Ammon's horn (tissue), 1 donor: Measurements from ENCODE around the gene C20orf204.

Source experiments
- DNase-seq: peaks from one replicate; pipeline ENCODE4 v3.0.0-alpha.2; 2016; ENCODE audit warnings: low spot score

C20orf204 gene

DNA sequence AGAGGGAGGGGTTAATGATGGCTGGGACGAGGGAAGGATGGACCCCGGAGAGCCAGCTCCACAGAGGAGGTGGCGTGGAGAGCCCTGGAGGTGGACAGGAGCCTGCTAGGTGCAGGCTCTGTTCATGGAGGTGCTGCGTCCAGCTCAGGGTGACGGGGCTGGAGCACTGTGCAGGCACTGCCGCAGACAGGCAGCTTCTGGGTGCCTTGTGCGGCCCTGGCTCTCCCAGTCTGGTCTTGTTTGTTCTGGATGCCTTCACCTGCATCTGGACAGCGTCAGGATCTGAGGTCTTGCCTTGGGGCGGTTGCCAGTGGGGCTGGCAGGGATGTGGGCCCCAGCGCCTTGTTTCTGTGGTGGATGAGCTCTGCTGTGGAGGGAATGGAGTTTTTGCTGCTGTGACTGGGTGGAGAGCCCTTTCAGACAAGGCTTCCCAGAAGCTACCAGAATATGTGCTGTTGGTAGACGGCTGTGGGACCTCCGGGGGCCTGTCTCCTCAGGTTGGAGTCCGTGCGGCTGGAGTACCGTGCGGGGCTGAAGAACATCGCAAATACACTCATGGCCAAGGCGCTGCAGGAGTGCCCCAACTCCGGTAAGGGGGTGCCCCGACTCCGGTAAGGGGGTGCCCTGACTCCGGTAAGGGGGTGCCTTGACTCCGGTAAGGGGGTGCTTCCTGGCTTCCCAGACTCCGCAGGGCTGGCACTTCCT, 7.8 kb upstream of the C20orf204 start:
- no peak for DNase-seq

DNA sequence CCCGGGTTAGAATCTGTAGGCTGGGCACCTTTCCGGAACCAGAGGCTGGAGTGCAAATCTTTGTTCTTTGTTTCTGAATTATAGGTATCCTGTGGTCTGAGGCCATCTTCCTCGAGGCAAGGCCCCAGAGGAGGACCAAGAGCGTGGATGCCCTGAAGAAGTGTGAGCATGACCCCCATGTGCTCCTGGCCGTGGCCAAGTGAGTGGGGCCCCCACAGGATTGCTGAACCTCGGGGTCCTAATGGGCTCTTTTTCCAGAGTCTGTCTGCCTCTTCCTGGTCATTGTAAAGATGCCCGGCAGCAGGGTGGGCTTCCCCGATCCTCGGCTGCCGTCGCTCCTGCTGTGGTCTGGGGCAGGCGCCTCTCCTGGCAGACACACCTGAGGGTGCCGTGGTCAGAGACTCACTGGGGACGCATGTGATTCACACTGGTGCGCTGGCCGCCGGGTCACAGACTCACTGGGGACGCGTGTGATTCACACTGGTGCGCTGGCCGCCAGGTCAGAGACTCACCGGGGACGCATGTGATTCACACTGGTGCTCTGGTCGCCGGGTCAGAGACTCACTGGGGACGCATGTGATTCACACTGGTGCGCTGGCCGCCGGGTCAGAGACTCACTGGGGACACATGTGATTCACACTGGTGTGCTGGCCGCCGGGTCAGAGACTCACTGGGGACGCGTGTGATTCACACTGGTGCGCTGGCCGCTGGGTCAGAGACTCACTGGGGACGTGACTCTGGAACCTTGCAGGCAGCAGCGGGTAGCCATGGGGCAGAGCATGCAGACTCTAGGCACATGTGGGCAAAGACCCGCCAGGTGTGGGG, 6.5 kb upstream of the C20orf204 start:
- DNase-seq = no peak

DNA sequence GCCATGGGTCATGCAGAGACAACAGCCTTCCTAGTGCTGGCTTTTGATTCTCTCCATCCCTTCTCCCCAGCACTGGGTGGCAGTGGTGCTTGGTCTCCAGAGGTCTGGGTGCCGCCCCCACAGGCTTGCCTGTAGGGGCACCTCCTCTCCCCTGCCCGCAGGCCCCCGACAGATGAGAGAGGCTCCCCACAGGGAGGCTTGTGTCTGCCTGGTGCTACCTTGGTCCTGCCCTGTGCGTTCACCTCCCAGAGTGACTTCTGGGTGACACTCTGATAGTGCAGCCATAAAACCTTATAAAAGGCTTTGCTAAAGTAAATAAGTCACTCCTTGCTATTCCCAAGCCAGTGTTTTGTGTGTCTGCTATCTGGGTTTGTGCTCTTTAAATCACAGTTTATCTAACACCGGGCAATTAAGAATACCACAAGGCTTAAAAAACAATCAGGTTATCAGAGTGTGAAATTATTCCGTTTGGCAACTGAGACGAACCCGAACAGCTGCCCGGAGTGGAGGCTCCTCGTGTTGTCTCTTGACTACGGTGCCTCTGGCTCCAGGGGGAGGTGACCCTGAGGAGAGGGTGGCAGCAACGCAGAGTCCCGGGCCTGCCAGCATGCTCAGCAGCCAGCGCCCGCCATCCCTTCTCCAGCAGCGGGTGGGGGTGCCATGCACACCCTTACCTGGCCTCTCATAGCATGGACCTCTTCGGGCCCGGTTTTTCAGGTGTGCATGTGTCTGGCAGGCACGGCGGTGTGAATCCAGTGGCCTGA, 5.4 kb upstream of the C20orf204 start:
- DNase-seq = no peak

DNA sequence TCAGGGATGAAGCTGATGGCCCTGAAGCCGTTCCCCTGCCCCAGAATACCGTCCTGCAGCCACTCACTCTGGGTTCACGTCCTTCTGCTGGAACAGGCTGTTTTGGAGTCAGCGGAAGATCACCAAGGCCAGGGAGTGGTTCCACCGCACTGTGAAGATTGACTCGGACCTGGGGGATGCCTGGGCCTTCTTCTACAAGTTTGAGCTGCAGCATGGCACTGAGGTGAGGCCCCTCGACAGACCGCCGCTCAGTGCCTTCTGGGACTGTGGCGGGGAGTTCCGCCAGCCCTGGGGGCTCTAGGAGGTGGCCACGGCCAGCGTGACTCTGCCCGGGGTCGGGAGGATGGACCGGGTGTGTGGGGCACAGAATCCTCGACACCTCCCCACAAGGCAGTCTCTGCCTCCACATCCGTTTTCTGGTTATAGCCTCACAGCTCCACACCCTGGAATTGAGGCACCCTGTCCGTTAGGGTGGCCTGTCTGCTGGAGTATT, 4.1 kb upstream of the C20orf204 start:
- no peak for DNase-seq

DNA sequence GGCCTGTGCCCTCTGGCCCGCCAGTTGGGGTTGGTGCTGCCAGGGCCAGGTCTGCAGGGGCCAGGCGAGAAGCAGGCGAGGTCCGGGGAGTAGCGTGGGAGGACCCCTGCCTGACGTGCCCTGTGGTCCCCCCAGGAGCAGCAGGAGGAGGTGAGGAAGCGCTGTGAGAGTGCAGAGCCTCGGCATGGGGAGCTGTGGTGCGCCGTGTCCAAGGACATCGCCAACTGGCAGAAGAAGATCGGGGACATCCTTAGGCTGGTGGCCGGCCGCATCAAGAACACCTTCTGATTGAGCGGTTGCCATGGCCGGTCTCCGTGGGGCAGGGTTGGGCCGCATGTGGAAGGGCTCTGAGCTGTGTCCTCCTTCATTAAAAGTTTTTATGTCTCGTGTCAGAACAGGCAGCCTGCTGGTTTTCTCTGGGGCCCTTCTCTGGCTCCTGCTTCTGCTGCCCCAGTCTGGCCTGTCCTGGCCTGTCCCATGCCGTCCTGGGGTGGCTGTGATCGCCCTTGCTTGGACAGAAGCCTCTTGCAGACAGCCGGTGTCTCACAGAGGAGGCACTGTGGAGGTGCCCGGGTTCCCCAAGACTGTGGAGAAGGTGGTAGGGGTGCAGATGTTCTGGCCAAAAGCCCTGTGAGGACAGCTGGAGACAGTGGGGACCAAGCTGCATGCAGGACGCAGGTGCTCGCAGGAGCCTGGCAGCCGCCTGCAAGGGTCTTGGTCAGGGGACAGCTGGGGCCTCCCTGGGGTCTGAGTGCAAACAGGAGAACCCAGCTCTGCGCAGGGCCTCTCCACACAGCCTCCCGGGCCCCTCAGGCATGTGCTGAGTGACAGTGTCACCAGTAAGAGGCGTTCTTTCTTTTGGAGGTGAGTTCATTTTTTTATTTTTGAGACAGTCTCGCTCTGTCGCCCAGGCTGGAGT, 3.0 kb upstream of the C20orf204 start:
- no peak for DNase-seq

DNA sequence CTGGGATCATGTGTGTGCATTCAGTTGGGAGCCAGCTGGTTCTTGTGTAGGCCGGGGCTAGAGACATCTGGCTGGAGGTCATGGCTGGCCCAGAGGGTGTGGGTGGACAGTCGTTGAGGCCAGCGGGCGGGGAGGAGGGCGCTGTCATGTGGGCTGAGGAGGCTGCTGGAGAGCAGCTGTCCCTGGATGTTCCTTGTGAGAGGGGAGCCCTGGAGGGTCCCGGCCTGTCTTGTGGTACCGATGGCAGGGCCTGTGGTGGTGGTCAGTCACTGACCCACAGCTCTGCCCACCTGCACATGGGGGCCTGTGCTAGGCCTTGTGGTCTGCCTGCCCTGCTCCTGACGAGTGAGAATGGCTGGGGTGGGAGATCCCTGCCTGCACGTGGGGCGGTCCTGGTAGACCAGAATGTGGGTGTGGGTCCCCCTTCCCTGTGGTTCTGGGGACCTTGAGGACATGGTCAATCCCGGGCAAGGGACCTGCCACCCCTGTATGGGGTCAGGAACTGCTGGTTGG, 1.9 kb upstream of the C20orf204 start:
- DNase-seq = no peak

DNA sequence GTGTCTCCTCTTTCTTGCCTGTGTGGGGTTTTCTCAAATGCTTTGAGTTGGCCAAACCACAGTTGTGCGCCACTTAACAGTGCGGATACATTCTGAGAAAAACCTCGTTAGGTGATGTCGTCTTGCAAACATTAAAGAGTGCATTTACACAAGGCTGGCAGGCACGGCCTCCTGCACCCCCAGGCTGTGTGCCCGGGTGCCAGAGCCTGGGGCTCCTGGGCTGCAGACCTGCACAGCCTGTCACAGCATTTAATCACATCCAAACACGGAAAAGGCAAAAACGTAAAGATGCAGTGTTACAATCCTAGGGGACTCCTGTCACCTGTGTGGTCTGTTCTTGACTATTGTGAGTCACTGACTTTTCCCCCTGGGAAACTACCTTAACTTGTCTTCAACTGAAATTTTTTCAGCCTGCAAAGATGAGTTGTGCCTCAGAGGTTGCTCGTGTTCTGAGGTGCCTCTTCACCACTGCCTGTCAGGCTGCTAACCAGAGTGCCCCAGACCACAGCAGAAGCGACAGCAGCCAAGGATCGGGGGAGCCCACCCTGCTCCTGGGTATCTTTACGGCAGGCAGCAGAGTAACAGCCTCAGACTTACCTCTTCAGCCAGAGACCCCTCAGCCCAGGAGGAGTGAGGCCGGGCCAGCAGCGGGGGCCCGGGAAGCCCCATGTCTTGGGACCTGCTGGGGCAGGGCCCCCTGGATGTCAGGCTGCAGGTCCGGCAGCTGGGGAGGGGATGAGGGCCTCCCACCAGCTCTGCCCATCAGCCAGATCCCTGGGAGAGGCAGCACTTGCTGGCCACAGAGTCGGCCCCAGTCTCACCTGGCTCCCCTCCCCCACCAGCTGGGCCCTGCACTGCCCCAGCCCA, 683 bp upstream of the C20orf204 start:
- no peak for DNase-seq

DNA sequence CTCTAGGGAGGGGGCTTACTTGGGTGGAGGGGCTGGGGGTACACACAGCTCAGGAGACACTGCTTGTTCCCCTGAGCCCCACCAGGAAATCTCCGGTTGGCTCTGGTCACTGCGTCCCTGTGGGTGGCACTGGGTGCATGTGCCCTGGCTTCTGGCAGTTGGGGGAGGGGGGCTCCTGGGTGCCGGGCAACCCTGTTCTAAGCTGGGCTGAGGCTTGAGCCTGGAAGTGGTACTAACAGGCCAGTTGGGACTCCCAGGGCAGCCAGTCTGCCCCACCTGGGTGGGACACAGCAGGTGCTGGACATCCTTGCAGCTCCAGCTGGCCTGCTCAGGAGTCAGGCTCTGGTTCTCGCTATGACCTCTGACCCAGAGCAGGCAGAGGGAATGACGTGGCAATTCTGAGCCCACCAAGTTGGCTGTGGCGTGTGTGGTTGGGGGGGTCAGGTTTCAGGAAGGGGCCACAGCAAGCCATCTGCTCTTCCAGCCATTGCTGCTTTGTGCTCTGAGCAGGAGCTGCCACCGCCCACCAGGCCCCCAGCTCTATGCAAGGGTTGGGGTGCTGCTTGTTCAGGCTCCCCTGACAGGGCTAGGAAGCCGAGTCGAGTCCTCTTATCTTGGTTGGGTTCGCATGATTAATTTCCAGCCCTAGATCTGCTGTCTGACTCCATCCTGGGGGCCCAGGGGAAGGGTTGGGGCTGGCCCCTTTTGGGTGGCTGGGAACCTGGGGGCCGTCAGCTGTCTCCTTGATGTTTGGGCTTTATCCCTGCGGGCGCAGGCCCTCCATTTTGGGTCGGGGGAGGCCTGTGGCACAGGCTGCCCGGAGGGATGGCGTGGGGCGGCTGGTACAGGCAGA, 590 bp downstream of the C20orf204 start:
- DNase-seq = no peak

DNA sequence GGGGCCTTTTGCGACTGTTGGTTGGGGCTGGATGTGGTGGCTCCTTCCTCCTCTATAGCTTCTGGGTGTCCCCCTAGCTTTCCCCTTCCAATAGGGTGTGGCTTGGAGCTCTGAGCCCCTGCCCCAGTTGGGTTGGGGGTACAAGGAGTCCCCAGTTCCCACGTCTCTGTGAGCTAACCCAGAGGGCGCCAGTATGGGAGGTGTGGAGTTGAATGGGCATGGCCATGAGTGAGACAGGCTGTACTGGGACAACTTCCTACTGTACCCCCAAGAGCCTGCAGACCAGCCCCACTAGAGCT, 1.2 kb downstream of the C20orf204 start:
- DNase-seq = no peak

DNA sequence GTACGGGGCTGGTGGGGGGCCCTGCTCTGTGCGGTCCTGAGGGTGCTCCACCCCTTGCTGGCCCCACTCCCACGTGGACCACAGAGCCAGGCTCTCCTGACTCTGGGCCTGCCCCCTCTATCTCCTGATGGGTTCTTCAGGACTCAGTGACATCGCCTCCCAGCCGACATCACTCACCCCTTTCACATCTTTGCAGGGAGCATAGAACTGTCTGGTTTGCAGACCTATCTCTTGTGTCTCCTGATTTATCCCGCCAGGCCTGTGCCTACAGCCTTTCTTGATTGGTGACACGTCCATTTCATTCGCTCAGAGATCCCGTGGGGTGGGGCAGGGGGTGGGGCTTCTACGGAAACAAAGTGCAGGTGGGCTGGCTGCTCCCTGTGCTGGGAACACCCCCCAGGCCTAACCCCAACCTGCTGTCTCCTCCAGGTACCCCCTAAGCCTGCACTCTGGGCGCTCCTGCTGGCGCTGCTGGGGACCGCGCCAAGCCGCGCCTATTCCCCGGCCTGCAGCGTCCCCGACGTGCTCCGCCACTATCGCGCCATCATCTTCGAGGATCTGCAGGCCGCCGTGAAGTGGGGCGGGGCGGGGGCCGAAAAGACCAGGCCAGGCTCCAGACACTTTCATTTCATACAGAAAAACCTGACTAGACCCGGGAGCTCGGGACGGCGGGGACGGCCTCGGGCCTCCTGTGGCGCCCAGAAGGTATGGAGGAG, 1.7 kb downstream of the C20orf204 start:
- no peak for DNase-seq

DNA sequence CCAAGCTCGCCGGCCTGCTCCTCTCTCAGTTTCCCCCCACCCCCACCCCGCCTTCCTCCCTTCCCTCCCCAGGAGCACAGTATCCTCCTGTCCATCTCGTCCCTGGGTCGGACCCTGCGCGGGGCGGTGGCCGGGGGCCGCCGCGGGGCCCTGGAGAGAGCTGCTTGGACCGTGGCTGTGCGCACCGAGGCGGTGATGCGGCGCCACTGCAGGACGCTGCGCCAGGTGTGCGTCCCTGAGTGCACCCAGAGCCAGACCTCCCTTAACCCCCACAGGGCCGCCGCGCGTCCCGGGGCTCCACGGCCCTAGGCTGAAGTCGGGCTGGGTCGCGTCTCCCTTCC, 2.2 kb downstream of the C20orf204 start:
- no peak for DNase-seq

DNA sequence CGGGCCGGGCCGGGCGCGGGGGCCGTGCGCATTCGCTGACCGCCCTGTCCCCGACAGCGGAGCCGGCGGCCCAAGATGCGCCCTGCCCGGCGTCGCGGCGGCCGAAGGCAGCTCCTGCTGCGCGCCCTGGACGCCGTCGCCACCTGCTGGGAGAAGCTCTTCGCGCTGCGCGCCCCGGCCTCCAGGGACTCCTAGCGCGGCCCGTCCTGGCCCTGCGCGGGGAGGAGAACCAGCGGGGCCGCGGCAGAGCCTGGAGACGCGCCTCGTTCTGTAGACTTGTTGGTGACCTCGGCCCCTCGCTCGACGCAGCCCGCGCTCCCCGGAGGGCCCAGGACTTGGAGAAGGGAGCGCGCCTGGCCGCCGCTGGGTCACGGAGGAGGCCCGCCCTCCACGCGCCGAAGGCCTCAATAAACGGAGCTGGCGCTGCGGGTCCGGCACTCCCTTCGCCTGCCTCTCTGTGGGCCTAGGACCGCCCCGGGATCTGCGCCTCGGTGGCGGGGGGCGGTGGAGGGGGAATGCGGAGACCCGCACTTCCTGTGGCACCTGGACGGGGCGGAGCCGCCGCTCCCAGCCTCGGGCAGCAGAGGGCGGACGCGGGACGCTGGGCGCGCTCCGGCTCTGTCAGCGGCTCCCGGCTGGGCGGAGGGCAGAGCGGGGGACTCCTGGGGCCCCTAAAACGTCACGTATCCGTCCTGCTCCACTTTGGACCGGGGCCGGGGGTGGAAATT, 2.7 kb downstream of the C20orf204 start:
- DNase-seq = peak; percentile 30

DNA sequence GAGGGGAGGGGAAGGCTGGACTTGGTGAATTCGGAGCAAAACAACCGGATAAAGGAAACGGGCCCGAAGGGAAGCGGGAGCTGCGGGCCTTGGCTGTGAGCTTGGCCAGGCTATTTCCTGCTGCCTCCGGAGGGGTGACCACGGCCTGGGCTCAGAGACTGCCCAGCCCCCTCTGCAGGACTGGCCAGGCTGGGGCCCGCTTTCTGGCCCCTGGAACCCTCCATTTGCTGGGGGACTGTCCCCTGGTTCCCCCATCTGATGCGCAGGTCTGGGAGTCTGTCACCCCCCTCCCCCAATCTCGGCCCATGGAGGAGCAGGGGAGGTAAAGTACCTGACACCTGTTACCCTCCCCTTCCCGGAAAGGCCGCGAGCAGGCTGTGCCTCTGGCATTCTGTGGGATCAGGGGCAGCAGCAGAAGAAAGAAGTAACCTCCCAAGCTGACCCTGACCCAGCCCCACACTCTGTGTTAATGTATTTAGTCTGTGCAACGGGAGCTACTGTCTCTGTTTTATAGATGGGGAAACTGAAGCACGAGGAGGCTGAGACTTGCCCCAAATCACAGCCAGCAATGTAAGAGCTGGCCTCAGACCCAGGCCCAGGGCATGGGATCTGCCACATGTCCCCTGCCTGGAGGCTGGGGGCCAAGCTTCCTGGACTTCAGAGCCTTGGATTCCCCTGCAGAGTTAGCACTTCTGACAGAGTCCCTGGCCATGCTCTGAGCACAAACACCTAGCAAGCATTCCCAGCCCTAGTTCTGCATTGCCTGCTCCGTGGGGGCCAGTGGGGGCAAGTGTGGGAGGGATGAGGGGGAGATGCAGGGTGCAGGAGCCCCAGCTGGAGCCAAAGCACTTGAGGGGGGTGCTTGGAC, 3.5 kb downstream of the C20orf204 start:
- no peak for DNase-seq

DNA sequence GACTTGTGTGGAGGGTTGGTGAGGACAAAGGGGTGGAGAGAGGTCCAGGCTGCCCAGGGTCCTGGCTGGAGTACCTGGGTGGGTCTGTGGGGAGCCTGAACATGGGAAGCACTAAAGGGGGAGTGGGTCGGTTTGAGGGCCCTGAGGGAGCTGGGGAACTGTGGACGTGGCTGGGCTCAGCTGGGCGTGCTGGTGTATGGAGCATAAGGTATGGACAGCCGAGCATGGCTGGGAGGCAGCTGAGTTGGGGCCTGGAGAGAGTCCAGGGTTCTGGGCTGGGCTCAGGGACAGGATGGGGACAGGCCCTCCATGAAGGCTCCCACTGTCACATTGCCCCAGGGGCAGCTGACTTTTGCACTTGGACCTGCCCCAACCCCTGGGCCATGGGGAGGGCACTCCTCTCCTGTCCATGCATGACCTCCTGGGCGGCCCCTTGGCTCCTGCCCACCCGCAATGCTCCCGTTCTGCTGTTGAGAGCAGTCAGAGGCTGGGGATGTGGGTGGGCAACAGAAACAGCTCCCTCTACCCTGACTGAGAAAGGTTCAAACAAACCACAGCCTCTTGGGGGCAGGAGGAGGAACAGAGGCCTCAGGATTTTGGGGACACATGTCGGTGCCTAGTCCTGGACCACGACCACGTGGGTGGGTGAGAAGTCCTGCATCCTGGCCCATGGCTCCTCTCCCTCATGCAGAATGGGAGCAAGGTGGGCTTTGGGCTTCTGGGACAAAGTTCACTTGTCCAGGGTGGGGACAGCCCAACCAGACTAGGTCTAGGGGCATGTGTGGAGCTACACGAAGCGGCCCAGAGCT, 4.5 kb downstream of the C20orf204 start:
- DNase-seq = no peak

DNA sequence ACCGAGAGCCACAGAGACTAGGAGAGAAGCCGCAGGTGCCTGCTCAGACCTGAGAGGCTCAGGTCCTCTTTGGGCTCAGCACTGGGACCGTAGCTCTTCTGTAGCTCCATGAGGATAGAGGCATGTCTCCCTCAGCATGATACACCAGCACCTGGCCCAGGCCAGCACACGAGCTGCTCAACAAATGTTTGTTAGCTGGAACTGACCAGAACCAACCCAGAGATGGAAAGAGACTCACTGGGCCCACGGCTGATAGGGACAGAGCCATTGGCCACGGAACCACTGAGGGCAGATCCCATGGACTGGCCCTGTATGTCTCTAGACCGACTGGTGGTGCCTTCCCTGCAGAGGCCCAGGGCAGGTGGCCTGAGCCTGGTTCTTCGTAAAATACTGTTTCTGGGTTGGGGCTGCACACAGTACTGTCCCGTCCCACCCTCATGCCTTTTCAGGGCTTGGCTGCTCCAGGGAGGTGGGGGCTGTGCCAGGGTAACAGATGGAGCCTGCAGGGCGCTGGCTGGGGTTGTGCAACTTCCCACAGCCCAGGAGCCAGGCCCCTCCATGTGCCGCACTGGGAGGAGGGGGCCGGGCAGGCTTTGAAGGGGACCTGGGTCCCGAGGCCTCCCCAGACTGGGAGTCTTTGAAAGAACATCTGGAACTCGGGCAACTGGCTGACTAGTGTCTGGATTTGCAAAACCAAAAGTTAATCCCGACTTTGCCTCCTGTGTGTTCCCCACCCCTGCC, 5.2 kb downstream of the C20orf204 start:
- no peak for DNase-seq

DNA sequence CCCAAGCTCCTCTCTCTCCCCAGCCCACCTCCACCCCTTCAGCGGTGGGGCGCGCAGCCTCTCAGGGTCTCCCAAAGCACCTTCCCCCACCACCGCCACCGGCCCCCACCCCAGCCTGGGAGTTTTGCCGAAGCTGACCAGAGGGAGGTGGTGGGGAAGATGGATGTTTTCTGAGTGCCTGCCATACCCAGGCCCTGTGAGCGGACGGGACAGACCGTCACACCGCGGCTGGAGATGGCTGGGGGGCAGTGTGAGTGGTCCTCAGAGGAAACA, 5.7 kb downstream of the C20orf204 start:
- no peak for DNase-seq
